Right lobe of liver (tissue), 4 donors: ENCODE results near the gene FGF14.

ENCODE experiments used
- POLR2A ChIP-seq: fragments of 450-650 bp; IDR thresholded peaks from one replicate; pipeline ENCODE4 v1.6.1; 2017; ENCODE audit warnings: antibody characterized with exemption, mild to moderate bottlenecking
- TF ChIP-seq, protein P1 (sequence below), 4 donors: fragments of 200-600 bp in 3 of 4; fragments of 450-650 bp in 1 of 4; IDR thresholded peaks; one replicate each; pipeline versions ENCODE4 v1.5.1 to v1.8.0; 2016 to 2022; ENCODE audit warnings: antibody characterized with exemption in 4 of 4, mild to moderate bottlenecking in 2 of 4
- donor health status: DM: no; HTN: no; CAD: no.
- donor health status: DM: no; HTN: no; CAD: no.
- donor health status: DM: no; HTN: yes; CAD: no.

DNA sequence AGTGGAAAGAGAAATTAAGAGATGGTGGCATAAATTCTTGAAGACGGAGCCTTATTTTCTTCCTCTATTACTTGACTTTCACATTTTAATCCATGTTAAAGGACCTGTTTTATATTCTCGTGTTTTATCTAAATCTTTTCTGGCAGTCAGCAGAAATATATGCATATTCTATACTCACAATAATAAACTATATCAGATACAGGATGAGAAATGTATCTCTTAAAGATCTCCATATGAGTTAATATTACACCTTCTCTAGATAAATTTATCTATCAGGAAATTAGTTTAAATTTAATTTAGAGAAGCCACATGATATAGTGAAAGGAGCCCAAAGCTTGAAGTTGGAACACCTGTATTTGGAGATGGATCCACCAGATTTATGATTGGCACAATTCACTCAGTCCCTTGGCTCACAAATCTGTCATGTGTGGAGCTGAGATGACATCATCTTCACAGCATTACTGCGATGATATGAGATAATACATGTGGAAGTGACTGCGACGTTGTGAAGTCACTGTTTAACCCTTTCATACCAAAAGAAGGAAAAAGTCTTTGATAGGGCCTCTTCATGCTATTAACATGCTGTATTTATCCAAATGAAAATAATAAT is 216.4 kb downstream of the FGF14 start:
- TF ChIP-seq, protein P1, sequence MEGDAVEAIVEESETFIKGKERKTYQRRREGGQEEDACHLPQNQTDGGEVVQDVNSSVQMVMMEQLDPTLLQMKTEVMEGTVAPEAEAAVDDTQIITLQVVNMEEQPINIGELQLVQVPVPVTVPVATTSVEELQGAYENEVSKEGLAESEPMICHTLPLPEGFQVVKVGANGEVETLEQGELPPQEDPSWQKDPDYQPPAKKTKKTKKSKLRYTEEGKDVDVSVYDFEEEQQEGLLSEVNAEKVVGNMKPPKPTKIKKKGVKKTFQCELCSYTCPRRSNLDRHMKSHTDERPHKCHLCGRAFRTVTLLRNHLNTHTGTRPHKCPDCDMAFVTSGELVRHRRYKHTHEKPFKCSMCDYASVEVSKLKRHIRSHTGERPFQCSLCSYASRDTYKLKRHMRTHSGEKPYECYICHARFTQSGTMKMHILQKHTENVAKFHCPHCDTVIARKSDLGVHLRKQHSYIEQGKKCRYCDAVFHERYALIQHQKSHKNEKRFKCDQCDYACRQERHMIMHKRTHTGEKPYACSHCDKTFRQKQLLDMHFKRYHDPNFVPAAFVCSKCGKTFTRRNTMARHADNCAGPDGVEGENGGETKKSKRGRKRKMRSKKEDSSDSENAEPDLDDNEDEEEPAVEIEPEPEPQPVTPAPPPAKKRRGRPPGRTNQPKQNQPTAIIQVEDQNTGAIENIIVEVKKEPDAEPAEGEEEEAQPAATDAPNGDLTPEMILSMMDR (IDR thresholded peaks at IDR 0.05) = no peak
- TF ChIP-seq POLR2A = no peak
